Ishikawa (cell line): ENCODE data around the gene SYNDIG1.

Source experiments
- CEBPB ChIP-seq: IDR thresholded peaks from 2 replicates; pipeline ENCODE4 v1.6.1; 2012
- CREB1 ChIP-seq: IDR thresholded peaks from 2 replicates; pipeline ENCODE4 v1.6.1; 2012; ENCODE audit warnings: low read depth
- EGR1 ChIP-seq: IDR thresholded peaks from 2 replicates; pipeline ENCODE4 v1.6.1; 2012
- EP300 ChIP-seq: IDR thresholded peaks from 2 replicates; pipeline ENCODE4 v1.6.1; 2012; ENCODE audit warnings: borderline replicate concordance
- FOXM1 ChIP-seq: IDR thresholded peaks from 2 replicates; pipeline ENCODE4 v1.6.1; 2012; ENCODE audit warnings: low read depth, borderline replicate concordance
- MAX ChIP-seq: IDR thresholded peaks from 2 replicates; pipeline ENCODE4 v1.6.1; 2012
- NFIC ChIP-seq: IDR thresholded peaks from 2 replicates; pipeline ENCODE4 v1.6.1; 2012
- RAD21 ChIP-seq: IDR thresholded peaks from 2 replicates; pipeline ENCODE4 v1.6.1; 2012; ENCODE audit warnings: low read depth
- REST ChIP-seq: IDR thresholded peaks from 2 replicates; pipeline ENCODE4 v1.6.1; 2012; ENCODE audit warnings: low read depth, mild to moderate bottlenecking
- TAF1 ChIP-seq: IDR thresholded peaks from 2 replicates; pipeline ENCODE4 v1.6.1; 2012; ENCODE audit warnings: low read depth, mild to moderate bottlenecking
- TCF12 ChIP-seq: IDR thresholded peaks from 2 replicates; pipeline ENCODE4 v1.6.1; 2012; ENCODE audit warnings: low read depth
- TEAD4 ChIP-seq: IDR thresholded peaks from 2 replicates; pipeline ENCODE4 v1.6.1; 2012
- USF1 ChIP-seq: IDR thresholded peaks from 2 replicates; pipeline ENCODE4 v1.6.1; 2012
- YY1 ChIP-seq: IDR thresholded peaks from 2 replicates; pipeline ENCODE4 v1.6.1; 2012; ENCODE audit warnings: low read depth
- ZBTB7A ChIP-seq: IDR thresholded peaks from 2 replicates; pipeline ENCODE4 v1.6.1; 2012; ENCODE audit warnings: low read depth

SYNDIG1 gene

GRCh38 chr20:24579475-24579874 is 110.0 kb downstream of the SYNDIG1 start:
- no peak for TF ChIP-seq RAD21

- TF ChIP-seq CEBPB (no peak), USF1 (no peak), EGR1 (no peak), EP300 (no peak), YY1 (no peak), NFIC (no peak), MAX (no peak), CREB1 (no peak), ZBTB7A (no peak), RAD21 (no peak), REST (no peak), TEAD4 (no peak), TAF1 (no peak), FOXM1 (no peak), TCF12 (no peak)
Observed at GRCh38 chr20:24580006-24580405, 110.6 kb downstream of the SYNDIG1 start.

- TF ChIP-seq TCF12 (no peak), NFIC (no peak), CEBPB (no peak), MAX (no peak), YY1 (no peak), TEAD4 (no peak), USF1 (no peak), EGR1 (no peak), EP300 (no peak), REST (no peak), ZBTB7A (no peak), CREB1 (no peak), RAD21 (no peak), FOXM1 (no peak), TAF1 (no peak)
Observed at GRCh38 chr20:24580855-24581254, 111.4 kb downstream of the SYNDIG1 start.

GRCh38 chr20:24581443-24582170 is 112.2 kb downstream of the SYNDIG1 start:
- no peak for TF ChIP-seq CEBPB
- TF ChIP-seq TCF12 = no peak
- TF ChIP-seq CREB1 = no peak
- no peak for TF ChIP-seq NFIC
- TF ChIP-seq TEAD4 = no peak
- no peak for TF ChIP-seq YY1
- TF ChIP-seq ZBTB7A = no peak
- no peak for TF ChIP-seq REST
- no peak for TF ChIP-seq MAX
